NK-92 (cell line): ENCODE results near the gene KIN.
"Not testable (repeated sequence)": the region's sequence is repeated elsewhere in the genome, so short reads cannot be mapped to it uniquely, and the experiment has no call there.

ENCODE experiments used
- DNase-seq: peaks from one replicate; lab custom pipeline; 2025; ENCODE audit not compliant: unreplicated experiment; lab: John Stamatoyannopoulos, UW

The KIN gene

DNA sequence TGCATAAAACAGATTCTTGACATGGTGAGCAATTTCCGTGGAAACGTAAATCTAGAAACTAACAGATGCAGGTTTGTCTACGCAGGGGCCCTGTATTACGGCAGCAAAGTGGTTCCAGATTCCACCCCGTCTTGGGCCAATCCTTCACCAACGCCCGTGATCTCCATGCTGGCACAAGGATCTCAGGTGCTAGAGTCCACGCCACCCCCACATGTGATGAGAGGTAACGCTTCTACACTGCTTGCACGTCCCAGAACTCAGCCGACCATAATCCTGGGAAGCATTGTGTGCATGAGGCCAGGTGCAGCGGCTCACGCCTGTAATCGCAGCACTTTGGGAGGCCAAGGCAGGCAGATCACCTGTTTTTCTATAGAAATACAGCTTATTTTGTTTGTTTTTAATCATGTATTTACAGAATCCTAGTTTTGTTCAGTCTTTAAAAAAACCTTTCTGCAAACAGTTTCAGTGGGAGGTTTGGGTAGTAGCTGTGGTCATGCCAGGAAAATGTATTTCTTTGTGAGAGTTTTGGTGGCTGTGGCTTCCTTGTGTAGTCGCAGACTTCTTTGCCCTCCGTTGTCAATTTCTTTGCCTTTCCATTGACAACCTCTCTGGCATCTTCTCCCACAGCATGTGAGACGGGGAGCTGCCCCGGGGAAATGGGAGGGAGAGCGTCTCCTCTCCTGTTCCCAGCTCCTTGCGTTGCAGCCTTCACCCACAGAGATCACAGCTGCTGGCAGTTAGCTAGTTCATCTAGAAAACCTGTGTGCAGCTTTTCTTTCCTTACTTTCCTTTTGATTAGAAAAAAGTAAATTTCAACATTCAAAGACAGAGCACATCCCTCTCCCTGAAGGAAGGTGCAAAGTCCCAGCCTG lies 49.0 kb downstream of the KIN start:
- no peak for DNase-seq

DNA sequence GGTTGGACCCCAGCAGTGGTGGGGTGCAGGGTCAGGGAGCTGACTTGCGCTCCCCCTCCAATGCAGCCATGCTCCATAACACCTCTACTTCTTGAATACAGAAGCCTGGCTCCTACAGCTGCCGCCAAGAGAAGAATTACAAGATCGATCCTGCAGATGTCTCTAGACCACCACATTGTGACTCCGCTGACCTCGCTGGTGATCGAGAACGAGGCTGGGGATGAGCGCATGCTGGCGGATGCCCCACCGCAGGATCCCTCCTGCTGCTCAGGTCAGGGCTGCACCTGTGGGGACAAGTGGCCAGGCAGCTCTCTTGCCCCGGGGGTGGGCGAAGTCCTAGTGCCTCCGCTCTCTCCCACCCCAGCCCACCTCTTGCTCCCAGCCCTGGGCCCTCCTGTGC lies 53.0 kb downstream of the KIN start:
- DNase-seq, result no peak

DNA sequence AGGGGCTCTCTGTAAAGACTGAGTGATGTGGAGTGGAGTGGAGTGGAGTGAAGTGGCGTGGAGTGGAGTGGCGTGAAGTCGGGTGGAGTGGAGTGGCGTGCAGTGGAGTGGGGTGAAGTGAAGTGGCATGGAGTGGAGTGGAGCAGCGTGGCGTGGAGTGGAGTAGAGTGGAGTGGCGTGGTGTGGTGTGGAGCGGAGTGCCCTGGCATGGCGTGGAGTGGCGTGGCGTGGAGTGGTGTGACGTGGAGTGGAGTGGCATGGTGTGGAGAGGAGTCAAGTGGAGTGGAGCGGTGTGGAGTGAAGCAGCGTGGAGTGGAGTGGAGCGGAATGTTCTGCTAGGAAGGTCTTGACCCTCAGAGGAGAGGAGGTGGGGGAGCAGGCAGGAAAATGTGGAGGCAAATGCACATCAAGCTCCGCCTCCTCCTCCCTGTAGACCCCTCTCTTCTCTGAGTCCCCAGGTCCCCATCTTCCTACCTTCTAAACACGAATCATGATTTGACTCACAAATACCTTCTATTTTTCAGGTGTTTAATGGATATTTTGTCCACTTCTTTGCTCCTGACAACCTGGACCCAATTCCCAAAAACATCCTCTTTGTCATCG lies 64.8 kb downstream of the KIN start:
- DNase-seq, result no peak

DNA sequence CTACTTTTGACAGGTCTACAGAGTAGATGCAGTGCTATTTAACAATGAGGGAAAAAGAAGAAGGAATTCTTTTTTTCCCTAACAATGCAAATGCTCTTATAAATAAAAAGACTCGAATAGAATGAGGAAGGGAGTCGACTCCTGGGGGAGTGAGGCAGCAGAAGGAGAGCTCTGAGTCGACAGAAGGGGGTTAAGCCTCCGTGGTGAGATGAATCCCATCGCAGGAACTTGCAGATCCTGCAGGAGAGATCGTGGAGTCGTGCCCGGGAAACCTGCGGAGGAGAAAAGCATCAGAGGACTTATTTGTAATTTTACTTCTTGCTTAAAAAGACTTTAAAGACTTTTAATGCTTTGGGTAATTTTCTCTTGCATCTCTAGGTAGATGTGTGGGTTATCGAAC lies 67.3 kb downstream of the KIN start:
- DNase-seq, result no peak

DNA sequence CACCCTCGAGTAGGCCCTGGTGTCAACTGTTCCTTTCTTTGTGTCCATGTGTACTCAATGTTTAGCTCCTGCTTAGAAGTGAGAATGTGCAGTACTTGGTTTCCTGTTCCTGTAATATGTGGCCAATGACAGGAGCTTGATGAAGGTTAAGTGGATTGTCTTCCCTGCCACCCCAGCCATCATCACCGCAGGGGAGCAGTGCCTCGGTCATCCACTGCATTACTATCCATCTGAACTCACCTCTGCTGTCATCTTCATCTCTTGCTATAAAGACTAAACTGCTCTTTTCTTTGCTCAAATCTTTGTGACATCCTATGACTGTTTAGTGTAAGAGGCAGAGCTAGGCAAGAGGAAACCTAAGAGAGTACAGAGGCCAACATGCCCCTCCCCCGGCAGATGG lies 69.1 kb downstream of the KIN start:
- no peak for DNase-seq

DNA sequence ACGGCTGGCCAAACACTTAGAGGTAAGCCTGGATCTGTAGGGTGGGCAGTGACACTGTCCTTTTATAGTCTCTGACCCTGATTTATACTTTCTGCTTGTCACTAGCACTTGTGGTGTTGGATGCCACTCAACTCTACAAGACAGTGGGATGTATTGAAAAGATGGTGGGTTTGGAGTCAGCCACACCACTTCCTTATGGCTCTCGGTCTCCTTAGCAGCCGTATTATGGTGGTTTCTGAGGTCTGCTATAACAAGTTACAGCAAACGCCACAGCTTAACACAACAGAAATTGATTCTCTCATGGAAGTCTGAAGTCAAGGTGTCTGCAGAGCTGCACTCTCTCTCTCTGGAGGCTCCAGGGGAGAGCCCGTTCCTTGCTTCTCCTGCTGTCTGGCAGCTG lies 70.0 kb downstream of the KIN start:
- no peak for DNase-seq

DNA sequence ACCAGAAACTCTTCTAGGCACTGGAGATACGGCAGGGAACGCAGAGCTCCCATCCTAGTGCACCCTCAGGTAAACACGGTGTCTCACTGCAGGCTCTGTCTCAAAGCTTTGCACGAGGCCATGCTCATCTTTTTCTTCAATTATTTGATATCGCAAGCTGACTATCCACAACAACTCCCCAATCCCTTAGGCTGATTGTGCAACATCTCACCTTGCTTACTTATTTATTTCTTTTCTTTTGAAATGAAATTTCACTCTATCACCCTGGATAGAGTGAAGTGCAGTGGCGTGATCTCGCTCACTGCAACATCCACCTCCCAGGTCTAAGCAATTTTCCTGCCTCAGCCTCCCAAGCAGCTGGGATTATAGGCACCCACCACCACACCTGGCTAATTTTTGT lies 72.3 kb downstream of the KIN start:
- no peak for DNase-seq

DNA sequence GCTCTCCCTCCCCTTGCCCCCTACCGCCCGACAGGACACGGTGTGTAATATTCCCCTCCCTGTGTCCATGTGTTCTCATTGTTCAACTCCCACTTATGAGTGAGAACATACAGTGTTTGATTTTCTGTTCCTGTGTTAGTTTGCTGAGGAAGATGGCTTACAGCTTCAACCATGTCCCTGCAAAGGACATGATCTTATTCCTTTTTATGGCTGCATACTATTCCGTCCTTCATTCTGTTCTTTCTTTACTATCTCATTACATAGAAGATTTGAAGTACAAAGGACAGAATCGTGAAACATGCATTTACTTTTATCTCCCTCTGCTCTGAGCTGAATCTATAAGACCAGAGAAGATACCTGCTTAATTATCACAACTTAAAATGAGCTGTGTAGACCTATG lies 76.7 kb downstream of the KIN start:
- DNase-seq, result not testable (repeated sequence)

DNA sequence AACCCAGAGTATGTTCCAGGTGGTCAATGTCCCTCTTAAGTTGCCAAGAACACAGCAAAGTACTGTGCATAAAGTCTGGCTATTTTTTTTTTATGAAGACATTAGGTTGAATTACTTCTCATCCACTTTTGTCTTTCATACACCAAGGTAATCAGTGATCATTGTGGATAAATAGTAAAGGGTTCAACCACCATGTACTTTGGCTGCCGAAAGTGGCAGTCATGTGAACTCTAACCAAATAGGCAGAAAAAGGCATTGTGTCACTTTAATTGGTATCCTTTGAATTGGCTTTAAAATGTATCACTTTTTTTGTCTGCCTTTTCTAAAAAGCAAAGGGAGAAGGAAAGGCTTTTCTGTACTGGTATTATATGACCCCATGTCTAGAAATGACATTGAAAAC lies 77.3 kb downstream of the KIN start:
- DNase-seq, result no peak

DNA sequence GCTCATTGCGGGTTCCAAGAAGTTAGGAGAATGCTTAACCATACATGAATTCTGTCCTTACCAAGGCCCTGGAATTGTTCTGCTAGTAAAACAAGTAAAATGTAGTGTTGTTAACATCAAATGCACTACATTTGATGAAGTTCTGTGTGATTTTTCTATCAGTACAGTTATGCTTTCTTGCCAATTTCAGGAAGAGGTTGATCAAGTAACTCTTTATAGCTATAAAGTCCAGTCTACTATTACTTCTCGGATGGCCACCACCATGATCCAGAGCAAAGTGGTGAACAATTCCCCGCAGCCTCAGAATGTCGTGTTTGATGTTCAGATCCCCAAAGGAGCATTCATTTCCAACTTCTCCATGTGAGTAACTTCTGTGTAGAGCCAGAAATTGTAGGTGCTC lies 79.0 kb downstream of the KIN start:
- no peak for DNase-seq

DNA sequence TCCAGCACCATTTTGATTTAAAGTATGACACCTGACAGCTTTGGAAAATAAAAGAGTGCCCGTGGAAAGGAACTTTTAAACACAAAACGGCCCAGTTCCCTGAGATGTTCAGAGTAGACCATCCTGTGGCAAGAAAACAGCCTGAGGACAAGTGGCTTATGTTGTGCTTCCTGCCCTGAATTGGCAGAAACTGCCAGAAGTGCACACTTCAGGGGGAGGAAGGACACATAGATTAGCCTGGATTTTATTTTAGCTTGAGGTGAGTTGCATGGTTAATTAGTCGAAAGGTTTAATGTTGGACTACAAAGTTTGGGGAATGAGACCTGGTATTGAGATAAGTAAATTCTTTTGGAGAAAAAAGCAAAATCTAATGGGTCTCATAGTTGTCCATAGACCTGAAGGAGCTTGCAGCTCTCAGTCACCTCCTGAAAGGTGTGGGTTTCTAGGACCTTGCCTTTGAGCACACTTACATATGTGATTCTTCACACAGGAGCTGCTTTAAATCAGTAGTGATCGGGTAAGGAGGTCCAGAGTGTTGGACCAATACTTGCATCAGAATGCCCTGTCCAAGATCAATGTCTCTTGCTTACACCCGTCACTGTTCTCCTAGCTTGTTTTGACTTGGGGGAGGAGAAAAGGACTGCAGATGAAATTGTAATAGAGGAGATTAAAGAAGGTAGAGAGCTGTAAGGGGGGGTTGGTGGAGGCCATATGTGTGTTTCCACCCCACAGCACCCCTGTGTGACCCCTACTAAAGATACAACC lies 79.8 kb downstream of the KIN start:
- no peak for DNase-seq

DNA sequence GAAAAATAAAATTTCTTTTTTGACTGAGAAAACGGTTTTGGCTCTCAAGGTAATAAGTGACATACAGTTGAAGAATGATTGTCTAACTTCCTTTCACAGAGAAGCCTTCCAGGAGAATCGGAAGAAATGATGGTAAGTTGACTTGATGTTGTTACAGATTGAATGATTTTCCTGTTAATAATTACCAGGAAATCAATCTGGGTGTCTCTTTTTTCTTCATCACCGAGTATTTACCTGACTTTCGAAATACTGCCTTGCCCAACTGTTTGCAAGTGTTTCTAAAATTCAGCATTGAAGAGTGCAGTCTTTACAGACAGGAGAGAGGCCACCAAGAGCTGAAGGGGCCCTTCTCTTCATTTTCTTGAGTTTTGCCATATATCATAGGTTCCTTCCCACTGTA lies 80.7 kb downstream of the KIN start:
- DNase-seq, result no peak

DNA sequence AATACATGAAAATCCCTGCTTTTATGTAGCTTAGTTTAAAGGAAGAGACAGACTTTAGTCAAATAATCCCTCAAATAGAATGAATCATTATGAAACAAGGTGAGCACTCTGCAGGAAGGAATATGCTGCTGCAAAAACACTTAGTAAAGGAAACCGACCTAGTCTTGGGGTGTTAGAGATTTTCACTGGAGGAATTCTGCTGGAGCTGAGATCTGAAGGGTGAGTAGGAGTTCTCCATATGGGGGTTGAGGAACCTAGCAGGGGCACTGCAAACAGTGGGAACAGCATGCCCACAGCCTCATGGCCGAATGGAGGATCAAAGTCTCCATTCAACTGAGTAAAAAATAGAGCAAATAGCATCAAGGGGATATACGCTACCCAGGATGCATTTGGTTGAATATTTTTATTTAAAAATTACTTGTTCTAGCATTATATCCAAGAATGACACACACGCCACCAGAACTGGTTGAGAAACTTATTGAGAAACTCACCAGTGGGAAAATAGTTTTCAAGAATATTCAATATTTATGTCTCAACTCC lies 81.2 kb downstream of the KIN start:
- DNase-seq, result no peak

DNA sequence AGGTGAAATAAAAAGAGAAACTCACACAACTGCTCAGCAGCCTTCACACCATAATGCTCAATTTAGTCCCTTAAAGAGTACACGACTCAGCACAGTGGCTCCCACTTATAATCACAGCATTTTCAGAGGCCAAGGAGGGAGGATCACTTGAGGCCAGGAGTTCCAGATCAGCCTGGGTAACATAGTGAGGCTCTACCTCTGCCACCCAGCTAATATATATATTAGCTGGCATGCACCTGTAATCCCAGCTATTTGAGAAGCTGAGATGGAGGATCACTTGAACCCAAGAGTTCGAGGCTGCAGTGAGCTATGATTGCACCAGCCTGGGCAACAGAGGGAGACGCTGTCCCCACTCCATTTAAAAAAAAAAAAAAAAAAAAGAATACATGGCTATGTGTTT lies 82.5 kb downstream of the KIN start:
- DNase-seq, result no peak

DNA sequence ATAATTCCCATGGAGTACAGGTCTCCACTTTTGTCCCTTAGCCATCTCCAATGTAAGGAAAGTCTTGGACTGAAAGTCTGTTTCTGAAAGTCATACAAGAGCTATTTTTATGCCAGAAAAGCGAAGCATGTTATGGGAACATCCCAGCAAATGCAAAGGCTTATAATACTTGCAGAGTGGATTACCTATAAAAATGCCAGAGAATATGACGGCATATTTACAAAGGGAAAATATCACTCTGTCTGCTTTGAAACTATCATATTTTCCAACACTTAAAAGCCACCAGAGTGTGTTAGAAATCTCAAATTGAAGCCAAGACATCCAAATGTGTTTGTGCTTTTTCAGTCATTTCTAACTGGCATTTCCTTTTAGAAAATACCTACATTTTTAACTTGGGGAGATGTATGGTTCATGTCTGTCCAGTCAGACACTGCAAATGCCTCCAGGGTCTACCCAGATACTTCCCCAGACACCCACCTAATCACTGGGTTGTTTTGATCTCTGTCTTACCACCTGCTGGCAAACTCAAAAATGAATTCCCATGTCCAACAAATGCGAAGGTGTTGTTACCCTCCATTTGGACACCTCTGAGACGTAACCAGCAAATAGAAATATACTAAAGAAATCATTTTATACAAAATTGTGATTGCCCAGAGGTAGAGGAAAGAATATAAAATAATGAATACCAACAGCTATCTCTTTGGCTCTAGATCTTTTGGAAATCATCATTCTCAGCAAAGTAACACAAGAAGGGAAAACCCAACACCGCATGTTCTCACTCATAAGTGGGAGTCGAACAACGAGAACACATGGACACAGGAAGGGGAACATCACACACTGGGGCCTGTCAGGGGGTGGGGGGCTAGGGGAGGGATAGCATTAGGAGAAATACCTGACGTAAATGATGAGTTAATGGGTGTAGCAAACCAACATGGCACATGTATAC lies 83.4 kb downstream of the KIN start:
- DNase-seq, result no peak

DNA sequence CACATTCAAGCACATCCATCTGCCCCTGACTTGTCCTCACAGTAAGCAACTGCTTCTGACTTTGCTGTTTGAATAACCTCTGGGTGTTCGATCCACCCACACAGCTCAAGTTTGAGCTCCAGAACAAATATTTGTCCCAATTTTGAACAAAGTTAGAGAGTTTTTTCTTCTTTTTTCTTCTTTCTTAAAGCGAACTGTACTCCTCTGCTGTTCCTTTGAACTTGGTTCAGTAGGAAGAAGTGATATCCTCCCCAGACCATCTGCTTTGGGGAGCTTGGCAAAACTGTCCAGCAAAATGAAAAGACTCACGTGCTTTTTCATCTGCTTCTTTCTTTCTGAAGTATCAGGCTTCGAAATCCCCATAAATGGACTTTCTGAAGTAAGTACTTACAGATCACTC lies 84.7 kb downstream of the KIN start, which contains the start of gene ITIH2:
ITIH2 (plus strand) TSS at position 177 of the 400 bp plus-strand sequence; CDS start at position 296, 119 bp downstream.
- no peak for DNase-seq

DNA sequence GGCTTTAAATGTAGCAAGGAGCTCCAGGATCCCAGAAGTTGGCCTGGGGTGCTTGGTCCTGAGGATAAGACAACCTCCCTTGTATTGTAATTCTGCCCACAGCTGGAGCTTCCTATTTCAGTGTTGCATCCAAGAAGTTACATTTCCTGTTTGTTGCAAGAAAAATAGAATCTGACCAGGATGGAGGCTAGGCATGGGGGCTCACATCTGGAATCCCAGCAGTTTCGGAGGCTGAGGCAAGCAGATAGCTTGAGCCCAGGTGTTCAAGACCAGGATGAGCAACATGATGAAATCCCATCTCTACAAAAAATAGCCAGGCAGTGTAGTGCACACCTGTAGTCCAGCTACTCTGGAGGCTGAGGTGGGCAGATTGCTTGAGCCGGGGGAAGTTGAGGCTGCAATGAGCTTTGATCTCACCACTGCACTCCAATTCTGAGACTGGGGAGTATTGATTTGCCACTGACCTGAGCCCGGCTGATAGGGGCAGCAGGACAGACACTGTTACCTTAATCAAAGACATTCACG lies 85.4 kb downstream of the KIN start:
- no peak for DNase-seq

DNA sequence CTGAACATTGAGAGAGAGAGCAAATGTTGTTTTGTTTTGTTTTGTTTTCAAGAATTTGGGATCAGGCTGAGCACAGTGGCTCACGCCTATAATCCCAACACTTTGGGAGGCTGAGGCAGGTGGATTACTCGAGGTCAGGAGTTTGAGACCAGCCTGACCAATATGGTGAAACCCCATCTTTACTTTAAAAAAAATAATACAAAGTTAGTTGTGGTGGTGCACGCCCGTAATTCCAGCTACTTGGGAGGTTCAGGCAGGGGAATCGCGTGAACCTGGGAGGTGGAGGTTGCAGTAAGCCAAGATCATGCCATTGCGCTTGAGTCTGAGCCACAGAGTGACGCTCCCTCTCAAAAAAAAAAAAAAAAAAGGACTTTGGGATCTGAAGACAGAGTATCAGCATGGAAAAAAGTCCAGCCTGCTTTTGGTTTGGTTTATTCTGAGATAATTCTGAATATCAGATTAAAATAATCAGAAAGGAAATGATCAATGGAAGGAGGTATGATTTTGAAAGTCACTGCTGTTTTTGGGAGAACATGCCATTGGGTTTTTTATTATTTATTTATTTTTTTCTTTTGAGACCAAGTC lies 86.5 kb downstream of the KIN start:
- DNase-seq, result no peak
